Measurements from ENCODE around the gene LBX1. TPM values are rescaled to one million over a fixed set of nuclear protein-coding genes. Genes with fewer than 3 reads are reported as not detected.

Gene LBX1
- total RNA-seq, 2 donors from 2014 or later, result not detected

- H3K4me1 Mint-ChIP-seq (ENCODE audit: low read depth in 2 of 2), result no peaks in the 10 kb centered on the region
- no peak for DNase-seq (ENCODE audit: low spot score)
- no peak for ATAC-seq
- no peaks in the 10 kb centered on the region for H3K36me3 Mint-ChIP-seq
- peaks cover 12 to 15% of the 10 kb centered on the region in 2 donors for H3K27me3 Mint-ChIP-seq
- no peak overlapping the region for H3K27ac Mint-ChIP-seq
- no peak overlapping the region for H3K4me3 Mint-ChIP-seq
- H3K9me3 Mint-ChIP-seq, result no peaks in the 10 kb centered on the region
Observed at GRCh38 chr10:101188942-101189341, 40.3 kb downstream of the LBX1 start.

- Mint-ChIP-seq H3K27ac (no peak overlapping the region), H3K4me3 (no peak overlapping the region), H3K36me3 (no peaks in the 10 kb centered on the region), H3K4me1 (ENCODE audit: low read depth in 2 of 2) (no peaks in the 10 kb centered on the region), H3K9me3 (no peaks in the 10 kb centered on the region), H3K27me3 (peaks cover 12 to 13% of the 10 kb centered on the region in 2 donors)
- DNase-seq (ENCODE audit: low spot score) (no peak), ATAC-seq (no peak)
Observed at GRCh38 chr10:101183458-101184183, 45.6 kb downstream of the LBX1 start.

GRCh38 chr10:101182936-101183335 is 46.3 kb downstream of the LBX1 start:
- DNase-seq (ENCODE audit: low spot score) (no peak), ATAC-seq (no peak)
- Mint-ChIP-seq H3K4me1 (ENCODE audit: low read depth in 2 of 2) (no peaks in the 10 kb centered on the region), H3K27ac (no peak overlapping the region), H3K36me3 (no peaks in the 10 kb centered on the region), H3K27me3 (peaks cover 15 to 17% of the 10 kb centered on the region in 2 donors), H3K4me3 (no peak overlapping the region), H3K9me3 (no peaks in the 10 kb centered on the region)

Other genes with a start within 250 kb of the LBX1 start
- 10 to 100 TPM; 52.3 to 60.7 TPM for gene MRPL43, start 242.0 kb downstream of the LBX1 start, total RNA-seq
- 10 to 100 TPM; 13.6 to 34.2 TPM for gene TWNK, start 241.9 kb downstream of the LBX1 start, total RNA-seq
- gene LZTS2, start 229.7 kb downstream of the LBX1 start, total RNA-seq, result 1 to 10 TPM; 6.2 to 6.4 TPM
- under 1 TPM; 0.17 to 0.62 TPM for gene PDZD7, start 198.3 kb downstream of the LBX1 start, total RNA-seq
- gene SFXN3, start 198.2 kb downstream of the LBX1 start, total RNA-seq, result 10 to 100 TPM; 12.5 to 21.1 TPM
- gene KAZALD1, start 167.5 kb downstream of the LBX1 start, total RNA-seq, result 1 to 10 TPM in 1 of 2 donors, not detected in 1; 1.9 TPM
- gene TLX1, start 98.2 kb downstream of the LBX1 start, total RNA-seq, result not detected
- gene BTRC, start 124.7 kb upstream of the LBX1 start, total RNA-seq, result 10 to 100 TPM; 13.5 to 16.6 TPM

All from natural killer cell treated with Interleukin-12 subunit alpha and Interleukin-12 subunit beta and Interleukin-15 and Interleukin-18, amount 100 ng/mL, for 72 hours (primary cell).